H1 (cell line): ENCODE results near the gene GUCY1A1. TPM values are rescaled to one million over a fixed set of nuclear protein-coding genes. Genes with fewer than 3 reads are reported as not detected.

Source experiments
- CTCF ChIA-PET: fragments of 300-600 bp; sonication (Branson Sonifier 250); formaldehyde crosslinking; loops from one replicate; lab custom pipeline; 2021; ENCODE audit not compliant: partially characterized antibody; lab: Charles Lee
- POLR2A ChIA-PET: fragments of 300-600 bp; sonication (Branson Sonifier 250); formaldehyde crosslinking; loops from one replicate; lab custom pipeline; 2021; ENCODE audit warnings: inconsistent platforms; ENCODE audit not compliant: partially characterized antibody; lab: Charles Lee
- DNase-seq, 2 experiments: peaks; one replicate each; pipeline versions ENCODE4 v3.0.0 to v3.0.0-alpha.2; 2010 to 2022; ENCODE audit warnings: low spot score in 2 of 2, low read depth in 1 of 2, mixed read lengths in 1 of 2
- FAIRE-seq: peaks from 2 replicates; lab custom pipeline; 2011; peaks lifted over from hg19 to GRCh38; lab: Jason Lieb, UNC
- H2AFZ ChIP-seq: 2 replicates; pipeline ENCODE4 v1.8.1; 2012; ENCODE audit warnings: low read length, inconsistent platforms
- H2AK5ac ChIP-seq: 2 replicates; pipeline ENCODE4 v1.6.1; 2013; ENCODE audit warnings: low read depth, low read length
- H2BK120ac ChIP-seq: replicated peaks from 2 replicates; pipeline ENCODE3; 2013; ENCODE audit warnings: low read depth, low read length, inconsistent platforms
- H2BK12ac ChIP-seq: 2 replicates; pipeline ENCODE4 v1.6.1; 2013; ENCODE audit warnings: low read depth, low read length
- H2BK15ac ChIP-seq: 2 replicates; pipeline ENCODE4 v1.6.1; 2013; ENCODE audit warnings: low read length
- H2BK20ac ChIP-seq: 2 replicates; pipeline ENCODE4 v1.6.1; 2013; ENCODE audit warnings: low read length
- H2BK5ac ChIP-seq: 2 replicates; pipeline ENCODE4 v1.6.1; 2013; ENCODE audit warnings: low read depth, low read length
- H3K14ac ChIP-seq: 2 replicates; pipeline ENCODE4 v1.6.1; 2013; ENCODE audit warnings: inconsistent platforms; ENCODE audit not compliant: insufficient read length
- H3K18ac ChIP-seq: 2 replicates; pipeline ENCODE4 v1.6.1; 2013; ENCODE audit warnings: low read length; ENCODE audit errors: extremely low read depth
- H3K23ac ChIP-seq: 2 replicates; pipeline ENCODE4 v1.6.1; 2013; ENCODE audit warnings: inconsistent platforms; ENCODE audit not compliant: insufficient read length
- H3K23me2 ChIP-seq: 2 replicates; pipeline ENCODE4 v1.6.1; 2013; ENCODE audit warnings: low read depth, low read length
- H3K27ac ChIP-seq: 2 replicates; pipeline ENCODE4 v1.6.1; 2011; ENCODE audit warnings: low read depth, low read length, inconsistent platforms
- H3K27me3 ChIP-seq, 4 experiments: replicated peaks in 1 of 4; 1 replicate in 1 of 4; 2 replicates in 3 of 4; pipeline versions ENCODE4 v1.6.1 to v1.8.1; 2011 to 2013; ENCODE audit warnings: low read length in 3 of 4, mild to moderate bottlenecking in 3 of 4, inconsistent platforms in 2 of 4, mixed read lengths in 2 of 4, moderate library complexity in 1 of 4; ENCODE audit not compliant: control insufficient read depth in 3 of 4, insufficient read depth in 3 of 4; ENCODE audit errors: extremely low read depth in 1 of 4
- H3K36me3 ChIP-seq, 4 experiments: 2 replicates each; pipeline versions ENCODE4 v1.6.1 to v1.8.1; 2011 to 2013; ENCODE audit warnings: mild to moderate bottlenecking in 4 of 4, low read length in 3 of 4, moderate library complexity in 2 of 4, control low read depth in 1 of 4, inconsistent platforms in 1 of 4; ENCODE audit not compliant: insufficient read depth in 4 of 4, control insufficient read depth in 2 of 4
- H3K4ac ChIP-seq: replicated peaks from 2 replicates; pipeline ENCODE3; 2013; ENCODE audit warnings: low read length, low read depth, mixed read lengths, inconsistent platforms; ENCODE audit not compliant: insufficient read length
- H3K4me1 ChIP-seq, 4 experiments: replicated peaks in 1 of 4; 1 replicate in 1 of 4; 2 replicates in 3 of 4; pipeline versions ENCODE4 v1.6.1 to v1.8.1; 2011 to 2013; ENCODE audit warnings: low read length in 3 of 4, inconsistent platforms in 2 of 4, mixed read lengths in 1 of 4; ENCODE audit not compliant: insufficient read depth in 4 of 4, control insufficient read depth in 3 of 4
- H3K4me2 ChIP-seq, 2 experiments: 2 replicates each; pipeline versions ENCODE4 v1.6.1 to v1.8.1; 2011 to 2013; ENCODE audit warnings: low read depth in 2 of 2, low read length in 2 of 2, control low read depth in 1 of 2, inconsistent platforms in 1 of 2, mild to moderate bottlenecking in 1 of 2; ENCODE audit not compliant: insufficient read depth in 1 of 2
- H3K4me3 ChIP-seq, 4 experiments: fragments of 200-600, 300-600 bp in 1 of 4; sonication (generic), shearing (Covaris generic), sonication (Bioruptor Twin) in 1 of 4; 2 replicates each; pipeline versions ENCODE4 v1.5.1 to v1.8.1; 2011 to 2016; ENCODE audit warnings: low read length in 4 of 4, low read depth in 3 of 4, control low read depth in 2 of 4, inconsistent platforms in 2 of 4, mild to moderate bottlenecking in 2 of 4, mixed read lengths in 1 of 4, moderate library complexity in 1 of 4; ENCODE audit not compliant: insufficient read depth in 2 of 4; ENCODE audit errors: extremely low read depth in 1 of 4
- H3K56ac ChIP-seq: replicated peaks from 2 replicates; pipeline ENCODE3; 2013; ENCODE audit warnings: low read depth, mild to moderate bottlenecking, mixed read lengths, low read length, inconsistent platforms; ENCODE audit not compliant: insufficient read length
- H3K79me1 ChIP-seq: 2 replicates; pipeline ENCODE4 v1.6.1; 2013; ENCODE audit warnings: low read depth, low read length, control low read depth
- H3K79me2 ChIP-seq, 2 experiments: 2 replicates each; pipeline versions ENCODE4 v1.6.1 to v1.8.1; 2012 to 2013; ENCODE audit warnings: low read length in 2 of 2, mild to moderate bottlenecking in 2 of 2, inconsistent platforms in 1 of 2; ENCODE audit not compliant: insufficient read depth in 2 of 2, control insufficient read depth in 1 of 2
- H3K9ac ChIP-seq, 4 experiments: replicated peaks in 1 of 4; 1 replicate in 1 of 4; 2 replicates in 3 of 4; pipeline versions ENCODE4 v1.6.1 to v1.8.1; 2011 to 2013; ENCODE audit warnings: low read depth in 3 of 4, low read length in 3 of 4, control low read depth in 2 of 4, mild to moderate bottlenecking in 2 of 4, moderate library complexity in 2 of 4, inconsistent platforms in 1 of 4; ENCODE audit errors: extremely low read depth in 1 of 4
- H3K9me3 ChIP-seq, 2 experiments: 2 replicates each; pipeline versions ENCODE4 v1.6.1 to v1.8.1; 2012 to 2013; ENCODE audit warnings: mild to moderate bottlenecking in 2 of 2, moderate library complexity in 2 of 2, control low read depth in 1 of 2, inconsistent platforms in 1 of 2, low read depth in 1 of 2, low read length in 1 of 2, mixed read lengths in 1 of 2; ENCODE audit not compliant: insufficient read depth in 2 of 2
- H4K20me1 ChIP-seq, 2 experiments: replicated peaks in 1 of 2; 2 replicates each; pipeline versions ENCODE3 to v1.8.1; 2011 to 2013; ENCODE audit warnings: inconsistent platforms in 2 of 2, low read length in 2 of 2, mild to moderate bottlenecking in 1 of 2; ENCODE audit not compliant: insufficient read depth in 2 of 2, control insufficient read depth in 1 of 2
- H4K5ac ChIP-seq: 2 replicates; pipeline ENCODE4 v1.6.1; 2013; ENCODE audit warnings: low read length, low read depth, mixed read lengths, inconsistent platforms; ENCODE audit not compliant: insufficient read length
- H4K8ac ChIP-seq: 2 replicates; pipeline ENCODE4 v1.8.0; 2013; ENCODE audit warnings: mild to moderate bottlenecking, moderate library complexity, low read length, inconsistent platforms; ENCODE audit not compliant: insufficient read depth; ENCODE audit errors: extremely low read depth
- H4K91ac ChIP-seq: replicated peaks from 2 replicates; pipeline ENCODE3; 2013; ENCODE audit warnings: low read length, mixed read lengths, inconsistent platforms; ENCODE audit not compliant: insufficient read length
- BCL11A ChIP-seq, 2 experiments: IDR thresholded peaks; one replicate each; pipeline ENCODE4 v1.6.1; 2011; ENCODE audit warnings: low read depth in 2 of 2, low read length in 2 of 2, mild to moderate bottlenecking in 2 of 2
- BRCA1 ChIP-seq: IDR thresholded peaks from 2 replicates; pipeline ENCODE4 v1.6.1; 2012; ENCODE audit warnings: low read depth, low read length, improper control_type of control experiment
- CHD1 ChIP-seq: IDR thresholded peaks from 2 replicates; pipeline ENCODE4 v1.6.1; 2012; ENCODE audit warnings: low read depth, low read length, improper control_type of control experiment
- CREB1 ChIP-seq: IDR thresholded peaks from 2 replicates; pipeline ENCODE4 v1.6.1; 2012; ENCODE audit warnings: inconsistent platforms
- EGR1 ChIP-seq: IDR thresholded peaks from 2 replicates; pipeline ENCODE4 v1.6.1; 2011; ENCODE audit warnings: low read depth, low read length, borderline replicate concordance
- FOSL1 ChIP-seq: IDR thresholded peaks from 2 replicates; pipeline ENCODE4 v1.6.1; 2011; ENCODE audit warnings: mild to moderate bottlenecking, low read depth, low read length, moderate library complexity; ENCODE audit not compliant: insufficient read depth
- HDAC2 ChIP-seq, 2 experiments: fragments of 300-600 bp in 1 of 2; sonication (generic) in 1 of 2; IDR thresholded peaks; 2 replicates each; pipeline ENCODE4 v1.6.1; 2011 to 2012; ENCODE audit warnings: low read depth in 2 of 2, low read length in 2 of 2, mild to moderate bottlenecking in 2 of 2, moderate library complexity in 2 of 2, borderline replicate concordance in 1 of 2, inconsistent platforms in 1 of 2
- KDM4A ChIP-seq: IDR thresholded peaks from one replicate; pipeline ENCODE4 v1.7.1; 2012; ENCODE audit warnings: low read depth, mild to moderate bottlenecking, moderate library complexity, low read length, inconsistent platforms; ENCODE audit not compliant: severe bottlenecking
- MAFK ChIP-seq: IDR thresholded peaks from 2 replicates; pipeline ENCODE4 v1.6.1; 2012; ENCODE audit warnings: low read depth, mild to moderate bottlenecking, improper control_type of control experiment, low read length
- RNF2 ChIP-seq: fragments of 200-900, 300-1000 bp; sonication (generic); IDR thresholded peaks from 2 replicates; pipeline ENCODE4 v1.7.1; 2016; ENCODE audit warnings: borderline replicate concordance, low read depth, mild to moderate bottlenecking, antibody characterized with exemption, low read length; ENCODE audit not compliant: poor library complexity, severe bottlenecking; ENCODE audit errors: missing control alignments
- SRF ChIP-seq: IDR thresholded peaks from 2 replicates; pipeline ENCODE4 v1.6.1; 2011; ENCODE audit warnings: mild to moderate bottlenecking, low read depth, low read length, moderate library complexity
- SUZ12 ChIP-seq: fragments of 200-600 bp; sonication (generic); IDR thresholded peaks from 2 replicates; pipeline ENCODE4 v1.6.1; 2012; ENCODE audit warnings: mild to moderate bottlenecking, inconsistent platforms, low read length, moderate library complexity, mixed read lengths
- TCF12 ChIP-seq: IDR thresholded peaks from 2 replicates; pipeline ENCODE4 v1.6.1; 2011; ENCODE audit warnings: low read depth, mild to moderate bottlenecking, low read length
- WGBS, 2 experiments: shearing (Covaris generic) in 1 of 2; methylation state at CpG; one replicate each; pipeline versions ENCODE4 v1.1.6 to v1.1.7; 2013 to 2015; ENCODE audit warnings: low lambda C conversion rate in 2 of 2, mixed read lengths in 2 of 2, inconsistent platforms in 1 of 2, low coverage in 1 of 2, missing lambda C conversion rate in 1 of 2; ENCODE audit not compliant: insufficient replicate concordance in 2 of 2, insufficient coverage in 1 of 2, insufficient read length in 1 of 2; ENCODE audit errors: extremely low coverage in 1 of 2, missing lambda C conversion rate in 1 of 2; 5-methylcytosine and 5-hydroxymethylcytosine counted together
- polyA plus RNA-seq, 7 experiments: library from polyadenylated mRNA; depleted of rRNA in 3 of 7; stranded (reverse) in 5 of 7; unstranded in 2 of 7; fragments of >200 nt in 5 of 7; fragments of 200-250 nt in 2 of 7; gene quantifications; 1 replicate in 5 of 7; 2 replicates in 1 of 7; 4 replicates in 1 of 7; pipeline versions ENCODE4 v1.2.1 to v1.2.3, GENCODE V29; 2011 to 2013; ENCODE audit warnings: missing spikeins in 2 of 7, mixed read lengths in 2 of 7
- total RNA-seq: library from RNA; stranded (reverse); fragmentation: NEBNext Ultra II Directional; extraction: Animal tissue kit (Norgen Biotek cat#: 25700); gene quantifications from 2 replicates; pipeline ENCODE4 v1.2.1, GENCODE V29; 2021

GUCY1A1 gene
- total and polyA plus RNA-seq, 2 of the 8 experiments (the other 6 are each of a cell fraction or from before 2014, with no cell fraction given), result not detected

DNA sequence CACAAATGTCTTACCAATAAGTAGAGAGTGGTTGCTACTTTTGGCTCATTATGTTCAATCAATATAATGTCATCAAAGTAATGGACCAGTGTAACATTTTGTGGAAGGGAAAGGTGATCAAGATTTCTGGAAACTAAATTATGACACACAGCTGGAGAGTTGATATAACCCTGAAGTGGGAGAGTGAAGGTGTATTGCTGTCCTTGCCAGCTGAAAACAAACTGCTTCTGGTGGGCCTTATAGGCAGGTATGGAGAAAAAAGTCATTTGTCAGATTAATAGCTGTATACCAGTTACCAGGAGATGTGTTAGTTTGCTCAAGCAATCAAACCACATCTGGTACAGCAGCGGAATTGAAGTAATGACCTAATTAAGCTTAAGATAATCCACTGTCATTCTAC is 74.9 kb downstream of the GUCY1A1 start:
- H2BK20ac ChIP-seq, result no peak overlapping the region

More for the DNA sequence above, 74.9 kb downstream of the GUCY1A1 start:
- no peak overlapping the region for H2BK12ac ChIP-seq
- no peak overlapping the region for H3K14ac ChIP-seq
- H3K4ac ChIP-seq, result no peak overlapping the region
- H4K5ac ChIP-seq, result no peak overlapping the region
- no peak overlapping the region for H3K27ac ChIP-seq
- H3K27me3 ChIP-seq, result no peaks in the 10 kb centered on the region
- no peak overlapping the region for H3K23ac ChIP-seq
- no peak overlapping the region for H3K56ac ChIP-seq
- H4K91ac ChIP-seq, result no peak overlapping the region
- no peak overlapping the region for H4K8ac ChIP-seq
- H3K79me1 ChIP-seq, result no peaks in the 10 kb centered on the region
- H3K4me3 ChIP-seq, result no peak overlapping the region
- no peak overlapping the region for H3K9ac ChIP-seq
- POLR2A ChIA-PET, result no interaction called here
- H2AK5ac ChIP-seq, result no peak overlapping the region
- H3K79me2 ChIP-seq, result no peaks in the 10 kb centered on the region
- no peaks in the 10 kb centered on the region for H3K36me3 ChIP-seq
- no peaks in the 10 kb centered on the region for H3K9me3 ChIP-seq
- no peaks in the 10 kb centered on the region for H4K20me1 ChIP-seq
- H3K23me2 ChIP-seq, result no peaks in the 10 kb centered on the region
- H3K18ac ChIP-seq, result no peak overlapping the region
- no peak overlapping the region for H2AFZ ChIP-seq
- no peak overlapping the region for H2BK120ac ChIP-seq
- FAIRE-seq, result no peak
- no peaks in the 10 kb centered on the region for H3K4me1 ChIP-seq
- no peak for DNase-seq
- H2BK15ac ChIP-seq, result no peak overlapping the region
- CTCF ChIA-PET, result interaction anchor here (0.6 to 1.2 kb wide), 13 partner anchors 9 to 407 kb away, joined by 3 to 6 read pairs (median 4); no protein-coding TSS in a partner anchor
- 100% methylated on average over 1 of the region's 1 CpG; no CpG with 5 or more reads in 1 of the 2 experiments for WGBS, 2 experiments
- TF ChIP-seq CHD1 (no peak), BRCA1 (no peak), KDM4A (no peak), CREB1 (no peak), SUZ12 (no peak), FOSL1 (no peak), BCL11A (IDR thresholded peaks at IDR 0.05; ENCODE audit: low read depth in 2 of 2, low read length in 2 of 2) (no peak), HDAC2 (IDR thresholded peaks at IDR 0.05; ENCODE audit: borderline replicate concordance in 1 of 2, low read depth in 2 of 2, low read length in 2 of 2) (no peak), EGR1 (no peak), MAFK (no peak), RNF2 (no peak), TCF12 (no peak), SRF (no peak)
- no peak overlapping the region for H2BK5ac ChIP-seq
- no peak overlapping the region for H3K4me2 ChIP-seq
